Choroid plexus epithelial cell (primary cell): Measurements from ENCODE around the gene UBA7.

ENCODE experiments used
- DNase-seq: peaks from one replicate; pipeline ENCODE4 v3.0.0-alpha.2; 2010; ENCODE audit warnings: low read depth
- H3K4me3 ChIP-seq: 2 replicates; pipeline ENCODE4 v1.5.1; 2011; ENCODE audit warnings: low read depth, mild to moderate bottlenecking, control low read depth, low read length, moderate library complexity
- TF ChIP-seq, protein P1 (sequence below): conservative IDR thresholded peaks from 2 replicates; pipeline ENCODE4 v1.5.1; 2011; ENCODE audit warnings: low read depth, mild to moderate bottlenecking, control low read depth, inconsistent platforms, low read length, moderate library complexity

The UBA7 gene

DNA sequence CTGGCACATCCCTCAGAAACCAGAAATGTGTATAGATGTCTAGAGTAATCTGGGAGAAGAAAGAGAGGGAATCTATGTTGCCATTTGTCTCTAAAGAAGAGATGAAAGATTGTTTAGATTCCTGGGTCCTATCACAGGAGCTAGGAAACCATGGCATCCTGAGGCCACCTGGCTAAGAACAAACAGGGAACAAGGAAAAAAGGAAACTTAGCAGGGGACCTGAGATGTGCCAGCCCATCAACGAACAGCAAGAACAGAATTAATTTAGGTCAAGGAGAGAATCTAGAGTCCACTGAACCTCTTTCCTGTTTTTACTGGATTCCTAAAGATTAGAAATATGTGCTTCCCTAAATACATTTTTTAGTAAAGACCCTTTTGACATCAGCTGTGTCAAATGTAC, 57.7 kb downstream of the UBA7 start:
- DNase-seq, result no peak
- H3K4me3 ChIP-seq, result no peak overlapping the region
- TF ChIP-seq, protein P1, sequence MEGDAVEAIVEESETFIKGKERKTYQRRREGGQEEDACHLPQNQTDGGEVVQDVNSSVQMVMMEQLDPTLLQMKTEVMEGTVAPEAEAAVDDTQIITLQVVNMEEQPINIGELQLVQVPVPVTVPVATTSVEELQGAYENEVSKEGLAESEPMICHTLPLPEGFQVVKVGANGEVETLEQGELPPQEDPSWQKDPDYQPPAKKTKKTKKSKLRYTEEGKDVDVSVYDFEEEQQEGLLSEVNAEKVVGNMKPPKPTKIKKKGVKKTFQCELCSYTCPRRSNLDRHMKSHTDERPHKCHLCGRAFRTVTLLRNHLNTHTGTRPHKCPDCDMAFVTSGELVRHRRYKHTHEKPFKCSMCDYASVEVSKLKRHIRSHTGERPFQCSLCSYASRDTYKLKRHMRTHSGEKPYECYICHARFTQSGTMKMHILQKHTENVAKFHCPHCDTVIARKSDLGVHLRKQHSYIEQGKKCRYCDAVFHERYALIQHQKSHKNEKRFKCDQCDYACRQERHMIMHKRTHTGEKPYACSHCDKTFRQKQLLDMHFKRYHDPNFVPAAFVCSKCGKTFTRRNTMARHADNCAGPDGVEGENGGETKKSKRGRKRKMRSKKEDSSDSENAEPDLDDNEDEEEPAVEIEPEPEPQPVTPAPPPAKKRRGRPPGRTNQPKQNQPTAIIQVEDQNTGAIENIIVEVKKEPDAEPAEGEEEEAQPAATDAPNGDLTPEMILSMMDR, result no peak
